ENCODE results near the gene CCDC191.

CCDC191 gene

DNA sequence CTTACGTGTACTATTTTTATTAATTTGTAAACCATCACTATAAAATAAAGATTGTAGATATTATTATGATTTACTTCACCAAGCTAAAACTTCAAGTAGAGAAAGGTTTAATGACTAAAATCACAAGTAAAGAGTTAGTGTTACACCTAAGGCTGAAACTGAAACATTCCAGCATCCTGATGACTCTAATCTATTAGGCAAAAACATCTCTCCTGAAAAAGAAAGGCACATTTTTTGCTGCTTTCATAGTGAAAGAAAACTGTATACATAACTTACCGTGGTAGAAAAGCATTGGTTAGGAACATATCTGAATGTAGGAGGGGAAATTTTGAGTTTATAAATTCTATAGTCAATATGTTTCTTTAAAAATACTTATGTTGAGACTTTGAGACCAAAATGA, 35.4 kb downstream of the CCDC191 start:
- no peak overlapping the region for H3K4me3 ChIP-seq (replicated peaks; ENCODE audit: low read depth, low read length)
- no peak for DNase-seq (ENCODE audit: low read depth)
- TF ChIP-seq, protein P1, sequence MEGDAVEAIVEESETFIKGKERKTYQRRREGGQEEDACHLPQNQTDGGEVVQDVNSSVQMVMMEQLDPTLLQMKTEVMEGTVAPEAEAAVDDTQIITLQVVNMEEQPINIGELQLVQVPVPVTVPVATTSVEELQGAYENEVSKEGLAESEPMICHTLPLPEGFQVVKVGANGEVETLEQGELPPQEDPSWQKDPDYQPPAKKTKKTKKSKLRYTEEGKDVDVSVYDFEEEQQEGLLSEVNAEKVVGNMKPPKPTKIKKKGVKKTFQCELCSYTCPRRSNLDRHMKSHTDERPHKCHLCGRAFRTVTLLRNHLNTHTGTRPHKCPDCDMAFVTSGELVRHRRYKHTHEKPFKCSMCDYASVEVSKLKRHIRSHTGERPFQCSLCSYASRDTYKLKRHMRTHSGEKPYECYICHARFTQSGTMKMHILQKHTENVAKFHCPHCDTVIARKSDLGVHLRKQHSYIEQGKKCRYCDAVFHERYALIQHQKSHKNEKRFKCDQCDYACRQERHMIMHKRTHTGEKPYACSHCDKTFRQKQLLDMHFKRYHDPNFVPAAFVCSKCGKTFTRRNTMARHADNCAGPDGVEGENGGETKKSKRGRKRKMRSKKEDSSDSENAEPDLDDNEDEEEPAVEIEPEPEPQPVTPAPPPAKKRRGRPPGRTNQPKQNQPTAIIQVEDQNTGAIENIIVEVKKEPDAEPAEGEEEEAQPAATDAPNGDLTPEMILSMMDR (IDR thresholded peaks at IDR 0.05; ENCODE audit: low read length, missing control alignments): no peak

DNA sequence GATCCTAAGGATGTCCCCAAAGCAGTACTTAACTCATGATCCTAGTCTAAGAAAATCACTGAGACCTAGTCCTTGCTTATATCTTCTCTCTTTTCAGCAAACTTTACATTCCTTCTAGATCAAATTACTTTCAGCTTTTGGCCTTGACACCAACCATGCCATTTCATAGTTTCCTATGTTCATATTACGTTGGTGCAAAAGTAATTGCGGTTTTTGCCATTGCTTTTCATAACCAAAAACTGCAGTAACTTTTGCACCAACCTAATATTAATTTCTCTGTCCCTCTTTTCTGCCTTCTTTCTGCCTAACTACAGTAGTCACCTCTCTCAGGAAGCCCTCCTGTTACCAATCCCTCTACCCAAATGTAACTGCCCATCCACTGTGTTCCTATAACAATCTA, 36.8 kb downstream of the CCDC191 start:
- TF ChIP-seq, protein P1 (IDR thresholded peaks at IDR 0.05; ENCODE audit: low read length, missing control alignments): no peak
- no peak overlapping the region for H3K4me3 ChIP-seq (replicated peaks; ENCODE audit: low read depth, low read length)
- DNase-seq (ENCODE audit: low read depth): no peak

DNA sequence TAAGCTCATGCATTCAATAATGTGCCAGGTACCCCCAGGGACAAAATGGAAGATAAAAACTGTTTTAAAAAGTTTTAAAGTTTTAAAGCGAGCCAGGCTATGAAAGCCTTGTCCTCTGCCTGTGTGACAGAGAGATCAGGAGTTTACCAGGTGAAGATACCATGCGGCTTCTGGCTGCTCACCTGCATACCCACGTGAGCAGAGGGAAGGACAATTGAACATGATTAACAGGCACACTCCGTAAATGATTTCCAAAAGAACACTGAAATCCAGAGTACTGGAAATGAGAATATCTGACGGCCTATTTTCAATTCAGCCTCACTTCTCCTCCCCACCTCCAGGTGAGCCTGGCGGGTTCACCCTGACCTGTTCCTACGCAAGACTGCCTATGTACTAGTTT, 42.1 kb downstream of the CCDC191 start:
- TF ChIP-seq, protein P1 (IDR thresholded peaks at IDR 0.05; ENCODE audit: low read length, missing control alignments): no peak
- no peak overlapping the region for H3K4me3 ChIP-seq (replicated peaks; ENCODE audit: low read depth, low read length)
- no peak for DNase-seq (ENCODE audit: low read depth)

DNA sequence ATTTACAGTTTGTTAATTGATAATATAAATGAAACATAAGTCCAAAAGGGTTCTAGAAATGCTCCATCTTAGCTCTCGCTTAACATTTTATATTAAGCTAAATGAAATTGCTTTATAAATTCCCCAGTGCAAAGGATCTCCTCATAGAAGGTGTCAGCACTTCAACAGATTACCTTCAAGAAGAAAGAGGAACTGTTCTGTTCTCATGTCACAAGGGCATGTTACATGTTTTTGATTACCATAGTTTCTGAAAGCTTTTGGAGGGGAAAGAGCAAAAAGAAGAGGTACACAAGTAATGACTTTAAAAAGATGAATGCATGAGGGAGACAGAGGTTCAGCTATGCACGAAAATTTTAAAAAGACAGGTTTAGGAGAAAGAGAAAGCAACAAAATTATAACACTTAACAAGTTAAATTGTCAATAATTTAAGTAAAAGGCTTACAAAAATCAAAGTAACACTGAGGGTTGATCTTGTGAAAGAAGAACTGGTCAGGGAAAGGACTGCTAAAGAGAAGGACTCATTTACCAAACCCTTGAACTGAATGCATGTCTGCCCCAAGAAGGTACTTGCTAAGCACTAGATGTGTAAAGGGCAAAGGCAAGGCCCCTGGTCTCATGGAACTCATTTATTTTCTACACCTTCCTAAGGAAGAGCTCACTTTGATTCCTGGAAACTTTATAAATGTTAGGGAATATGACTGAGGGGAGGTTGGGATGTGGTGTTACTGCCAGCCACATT, 45.1 kb downstream of the CCDC191 start:
- TF ChIP-seq, protein P1 (IDR thresholded peaks at IDR 0.05; ENCODE audit: low read length, missing control alignments): no peak
- DNase-seq (ENCODE audit: low read depth): no peak
- H3K4me3 ChIP-seq (replicated peaks; ENCODE audit: low read depth, low read length): no peak overlapping the region

DNA sequence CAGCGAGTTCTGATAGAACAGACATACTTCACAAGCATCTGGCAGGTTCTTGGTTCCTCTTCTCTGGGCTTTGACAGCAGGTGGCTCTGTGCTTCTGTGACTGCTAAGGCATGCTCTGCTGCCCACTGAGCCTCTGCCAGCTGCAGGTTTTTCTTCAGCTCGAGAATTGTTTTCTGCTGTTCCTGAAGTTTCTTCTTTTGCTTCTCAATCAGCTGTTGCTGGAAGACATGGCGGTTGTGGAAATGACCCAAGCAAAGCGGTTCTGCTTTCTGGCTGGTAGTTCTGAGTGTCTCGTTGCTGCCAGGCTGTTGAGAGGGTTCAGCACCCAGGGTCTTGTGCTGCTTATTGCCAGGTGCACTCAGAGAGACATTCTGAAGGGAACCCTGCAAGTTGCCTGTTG, 50.8 kb downstream of the CCDC191 start:
- no peak for DNase-seq (ENCODE audit: low read depth)
- H3K4me3 ChIP-seq (replicated peaks; ENCODE audit: low read depth, low read length): no peak overlapping the region
- TF ChIP-seq, protein P1 (IDR thresholded peaks at IDR 0.05; ENCODE audit: low read length, missing control alignments): no peak

DNA sequence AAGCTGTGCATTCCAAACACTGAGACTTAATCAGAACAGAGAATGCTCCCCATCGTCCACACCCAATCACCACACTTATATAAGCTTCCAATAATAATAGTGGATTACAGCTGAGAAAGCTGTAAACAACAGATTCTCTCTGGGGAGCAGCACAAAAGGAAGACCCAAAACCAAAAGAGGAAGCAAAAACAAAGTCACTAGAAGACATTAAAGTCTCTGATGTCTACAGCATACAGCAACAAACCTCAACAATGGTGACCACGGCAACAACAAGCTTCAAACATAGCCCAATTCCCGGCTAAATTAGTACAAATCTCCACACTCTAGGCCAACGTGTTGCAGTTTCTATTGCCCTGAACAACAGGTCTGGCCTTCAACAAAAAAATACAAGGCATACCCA, 70.8 kb downstream of the CCDC191 start:
- no peak overlapping the region for H3K4me3 ChIP-seq (replicated peaks; ENCODE audit: low read depth, low read length)
- TF ChIP-seq, protein P1 (IDR thresholded peaks at IDR 0.05; ENCODE audit: low read length, missing control alignments): no peak
- DNase-seq (ENCODE audit: low read depth): peak; percentile 2

DNA sequence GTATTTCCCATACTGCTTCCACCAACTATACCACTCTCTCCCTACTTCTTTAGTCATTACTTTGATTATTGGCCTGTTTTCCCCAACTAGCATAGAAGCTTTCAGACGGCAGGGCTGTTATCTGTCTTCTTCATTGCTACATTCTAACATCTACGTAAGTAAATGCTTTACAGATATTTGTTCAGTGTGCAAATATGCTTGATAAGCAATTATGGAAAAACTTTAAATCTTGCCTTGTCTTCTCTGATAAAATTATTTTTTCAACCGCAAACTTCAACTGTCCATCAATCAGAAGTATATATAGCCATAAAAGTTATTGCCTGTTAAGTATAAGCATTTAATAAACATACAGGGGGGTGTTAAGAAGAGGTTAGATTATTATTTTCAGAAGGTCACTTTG, 72.8 kb downstream of the CCDC191 start:
- TF ChIP-seq, protein P1 (IDR thresholded peaks at IDR 0.05; ENCODE audit: low read length, missing control alignments): no peak
- H3K4me3 ChIP-seq (replicated peaks; ENCODE audit: low read depth, low read length): no peak overlapping the region
- DNase-seq (ENCODE audit: low read depth): no peak

All from fibroblast of pulmonary artery (primary cell).